Neural progenitor cell (in vitro differentiated cells): ENCODE data around the gene TCFL5. TPM values are rescaled to one million over a fixed set of nuclear protein-coding genes. Genes with fewer than 3 reads are reported as not detected.

Experiments
- DNase-seq: peaks from one replicate; pipeline ENCODE4 v3.0.0-alpha.2; 2016; ENCODE audit warnings: low spot score
- H2AFZ ChIP-seq: fragments of 200-600 bp; sonication (generic); replicated peaks from 2 replicates; pipeline ENCODE4 v1.6.1; 2016; ENCODE audit warnings: antibody characterized with exemption
- H3F3A ChIP-seq: fragments of 200-600 bp; sonication (generic); 2 replicates; pipeline ENCODE4 v1.6.1; 2016; ENCODE audit warnings: antibody characterized with exemption, low read depth
- H3K27ac ChIP-seq: fragments of 200-600 bp; sonication (generic); 2 replicates; pipeline ENCODE4 v1.5.1; 2016; ENCODE audit warnings: mild to moderate bottlenecking
- H3K27me3 ChIP-seq: fragments of 200-600 bp; sonication (generic); 2 replicates; pipeline ENCODE4 v1.6.1; 2016; ENCODE audit warnings: mild to moderate bottlenecking, moderate library complexity
- H3K36me3 ChIP-seq: fragments of 200-600 bp; sonication (generic); 2 replicates; pipeline ENCODE4 v1.5.1; 2016
- H3K4me1 ChIP-seq: fragments of 200-600 bp; sonication (generic); 2 replicates; pipeline ENCODE4 v1.6.1; 2016; ENCODE audit warnings: mixed run types
- H3K4me2 ChIP-seq: fragments of 200-600 bp; sonication (generic); 2 replicates; pipeline ENCODE4 v1.6.1; 2016
- H3K4me3 ChIP-seq: fragments of 200-600 bp; sonication (generic); 2 replicates; pipeline ENCODE4 v1.5.1; 2016
- H3K79me2 ChIP-seq: fragments of 200-600 bp; sonication (generic); 2 replicates; pipeline ENCODE4 v1.6.1; 2016; ENCODE audit warnings: low read depth
- H3K9ac ChIP-seq: fragments of 200-600 bp; sonication (generic); 2 replicates; pipeline ENCODE4 v1.6.1; 2016
- H3K9me3 ChIP-seq: fragments of 200-600 bp; sonication (generic); 2 replicates; pipeline ENCODE4 v1.5.1; 2016; ENCODE audit warnings: low read depth
- H4K20me1 ChIP-seq: fragments of 200-600 bp; sonication (generic); 2 replicates; pipeline ENCODE4 v1.6.1; 2016; ENCODE audit warnings: low read depth
- H3K27ac Mint-ChIP-seq: 3 replicates; pipeline ENCODE4 v1.8.0; 2021; ENCODE audit warnings: mixed read lengths
- H3K27me3 Mint-ChIP-seq: 2 replicates; pipeline ENCODE4 v1.8.0; 2022; ENCODE audit warnings: low read depth, mild to moderate bottlenecking, inconsistent platforms, moderate library complexity, mixed read lengths; ENCODE audit not compliant: insufficient read depth
- H3K36me3 Mint-ChIP-seq: 3 replicates; pipeline ENCODE4 v1.8.0; 2021; ENCODE audit warnings: mixed read lengths
- H3K4me1 Mint-ChIP-seq: 3 replicates; pipeline ENCODE4 v1.8.0; 2021; ENCODE audit warnings: mixed read lengths
- H3K4me3 Mint-ChIP-seq: 3 replicates; pipeline ENCODE4 v1.8.0; 2021; ENCODE audit warnings: mild to moderate bottlenecking, moderate library complexity, mixed read lengths
- H3K9me3 Mint-ChIP-seq: 3 replicates; pipeline ENCODE4 v1.8.0; 2020; ENCODE audit warnings: mixed read lengths
- EZH2 ChIP-seq: fragments of 200-600 bp; sonication (generic); IDR thresholded peaks from 2 replicates; pipeline ENCODE4 v1.6.1; 2017; ENCODE audit warnings: antibody characterized with exemption, mild to moderate bottlenecking, moderate library complexity
- EZH2phosphoT487 ChIP-seq: fragments of 200-600 bp; sonication (generic); IDR thresholded peaks from 2 replicates; pipeline ENCODE4 v1.6.1; 2017; ENCODE audit warnings: antibody characterized with exemption
- small RNA-seq: library from RNA; depleted of rRNA; stranded (forward); fragments of <200 nt; gene quantifications from one replicate; pipeline ENCODE3, GENCODE V24; 2015
- total RNA-seq: library from RNA; depleted of rRNA; stranded (reverse); fragments of >200 nt; gene quantifications from 2 replicates; pipeline ENCODE4 v1.2.3, GENCODE V29; 2015; ENCODE audit warnings: low replicate concordance
- TF ChIP-seq, protein P1 (sequence below): fragments of 200-600 bp; sonication (generic); IDR thresholded peaks from 2 replicates; pipeline ENCODE4 v1.5.1; 2017; ENCODE audit warnings: antibody characterized with exemption, mild to moderate bottlenecking

Gene TCFL5
- total RNA-seq, 1 donor from 2014 or later = 36.3 TPM

DNA sequence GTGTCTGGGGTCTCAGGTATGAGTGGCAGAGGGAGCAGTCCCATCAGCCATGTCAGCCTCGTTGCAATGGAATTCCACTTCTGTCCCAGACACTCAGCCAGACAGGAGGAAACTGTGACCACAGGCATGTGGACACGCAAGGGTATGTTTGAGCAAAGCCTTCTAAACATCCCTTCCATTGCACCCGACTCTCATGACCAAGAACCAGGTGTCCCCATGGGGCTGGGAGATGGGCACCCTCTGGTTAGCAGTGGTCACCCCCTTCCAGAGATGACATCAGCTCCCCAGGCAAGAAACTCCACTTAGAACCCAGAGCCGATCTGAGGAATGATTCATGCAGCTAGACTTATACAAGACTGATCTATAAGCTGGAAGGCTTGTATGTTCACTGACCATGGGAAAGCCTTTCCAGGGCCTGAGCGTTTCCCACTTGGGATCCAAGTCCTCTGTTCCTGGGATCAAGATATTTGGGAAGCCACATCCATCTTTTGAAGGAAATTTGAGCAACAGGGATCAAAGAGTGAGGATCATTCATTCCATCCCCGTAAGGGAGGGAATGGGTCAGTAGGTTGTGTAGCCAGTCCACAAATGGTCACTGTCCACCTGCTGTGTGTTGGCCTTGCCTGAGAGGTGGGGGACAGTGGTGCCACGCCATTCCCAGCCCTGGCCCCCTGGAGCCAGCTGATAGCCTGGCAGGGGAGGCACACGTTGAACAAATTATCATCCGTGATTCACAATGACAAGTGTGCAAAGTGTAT lies 69.3 kb downstream of the TCFL5 start:
- Histone ChIP-seq H3K4me1 (peaks cover 14% of the 10 kb centered on the region), H3F3A (peaks cover 20% of the 10 kb centered on the region), H3K4me2 (no peak overlapping the region), H4K20me1 (peaks cover 11% of the 10 kb centered on the region), H3K79me2 (no peaks in the 10 kb centered on the region), H3K9me3 (no peaks in the 10 kb centered on the region), H3K9ac (no peak overlapping the region), H3K27ac (no peak overlapping the region), H3K36me3 (no peaks in the 10 kb centered on the region), H2AFZ (no peak overlapping the region), H3K27me3 (peaks cover 41% of the 10 kb centered on the region), H3K4me3 (no peak overlapping the region)
- no peak for DNase-seq
- TF ChIP-seq, protein P1, sequence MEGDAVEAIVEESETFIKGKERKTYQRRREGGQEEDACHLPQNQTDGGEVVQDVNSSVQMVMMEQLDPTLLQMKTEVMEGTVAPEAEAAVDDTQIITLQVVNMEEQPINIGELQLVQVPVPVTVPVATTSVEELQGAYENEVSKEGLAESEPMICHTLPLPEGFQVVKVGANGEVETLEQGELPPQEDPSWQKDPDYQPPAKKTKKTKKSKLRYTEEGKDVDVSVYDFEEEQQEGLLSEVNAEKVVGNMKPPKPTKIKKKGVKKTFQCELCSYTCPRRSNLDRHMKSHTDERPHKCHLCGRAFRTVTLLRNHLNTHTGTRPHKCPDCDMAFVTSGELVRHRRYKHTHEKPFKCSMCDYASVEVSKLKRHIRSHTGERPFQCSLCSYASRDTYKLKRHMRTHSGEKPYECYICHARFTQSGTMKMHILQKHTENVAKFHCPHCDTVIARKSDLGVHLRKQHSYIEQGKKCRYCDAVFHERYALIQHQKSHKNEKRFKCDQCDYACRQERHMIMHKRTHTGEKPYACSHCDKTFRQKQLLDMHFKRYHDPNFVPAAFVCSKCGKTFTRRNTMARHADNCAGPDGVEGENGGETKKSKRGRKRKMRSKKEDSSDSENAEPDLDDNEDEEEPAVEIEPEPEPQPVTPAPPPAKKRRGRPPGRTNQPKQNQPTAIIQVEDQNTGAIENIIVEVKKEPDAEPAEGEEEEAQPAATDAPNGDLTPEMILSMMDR = no peak
- TF ChIP-seq EZH2phosphoT487 (no peak), EZH2 (no peak)
- Mint-ChIP-seq H3K4me3 (peak overlapping the region; percentile 64), H3K4me1 (peaks cover 19% of the 10 kb centered on the region), H3K36me3 (no peaks in the 10 kb centered on the region), H3K27me3 (peaks cover 18% of the 10 kb centered on the region), H3K9me3 (no peaks in the 10 kb centered on the region), H3K27ac (no peak overlapping the region)

DNA sequence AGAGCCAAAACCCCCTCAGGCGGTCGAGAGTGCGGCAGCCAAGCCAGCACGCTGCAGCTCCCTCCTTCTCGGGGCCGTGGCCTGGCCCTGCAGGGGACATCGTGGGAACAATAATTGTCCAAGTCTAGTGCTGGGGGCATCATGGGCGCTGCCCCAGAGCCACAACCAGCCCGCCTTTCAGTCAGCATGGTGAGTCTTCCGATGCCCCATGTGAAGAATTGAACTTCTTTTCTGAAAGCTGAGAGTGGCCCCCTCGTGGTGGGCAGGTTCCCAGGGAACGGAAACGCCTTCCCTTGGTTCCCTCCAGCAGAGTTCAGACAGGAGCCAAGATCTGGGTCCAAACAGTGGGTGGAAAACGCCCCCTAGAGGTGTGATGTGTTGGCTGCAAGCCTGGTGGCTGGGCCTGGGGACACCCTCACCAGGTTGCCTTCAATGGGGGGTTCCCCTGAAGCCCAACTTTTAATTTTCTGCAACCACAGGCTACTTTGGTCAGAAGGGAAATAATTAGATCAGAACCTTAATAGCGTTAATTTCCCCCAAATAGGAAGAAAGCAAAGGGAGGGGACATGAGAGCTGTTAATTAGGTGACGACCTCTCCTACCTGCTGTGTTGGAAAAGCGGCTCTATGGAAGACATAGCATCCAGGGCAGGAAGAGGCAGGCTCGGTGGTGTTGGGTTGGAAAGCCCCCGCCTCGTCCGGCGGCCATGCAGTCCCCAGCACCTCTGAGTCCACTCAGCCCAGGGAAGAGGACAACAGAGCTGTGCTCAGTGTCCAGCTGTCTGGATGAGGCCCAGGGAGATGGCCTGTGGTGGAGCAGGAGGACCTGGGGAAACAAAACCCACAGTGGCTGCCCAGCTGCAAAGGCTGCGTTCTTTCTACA lies 70.1 kb downstream of the TCFL5 start:
- Histone ChIP-seq H3K79me2 (no peaks in the 10 kb centered on the region), H3K4me3 (no peak overlapping the region), H3F3A (peaks cover 16% of the 10 kb centered on the region), H3K4me1 (peaks cover 14% of the 10 kb centered on the region), H3K36me3 (no peaks in the 10 kb centered on the region), H3K9ac (no peak overlapping the region), H3K27ac (no peak overlapping the region), H2AFZ (no peak overlapping the region), H3K4me2 (peak overlapping the region; percentile 35), H4K20me1 (peaks cover 7% of the 10 kb centered on the region), H3K27me3 (peaks cover 41% of the 10 kb centered on the region), H3K9me3 (no peaks in the 10 kb centered on the region)
- peak overlapping the region; percentile 63 for H3K27ac Mint-ChIP-seq
- H3K36me3 Mint-ChIP-seq = no peaks in the 10 kb centered on the region
- TF ChIP-seq, protein P1 = peak; percentile 99
- TF ChIP-seq EZH2 = no peak
- H3K4me1 Mint-ChIP-seq = peaks cover 23% of the 10 kb centered on the region
- H3K4me3 Mint-ChIP-seq = no peak overlapping the region
- DNase-seq = peak; percentile 95
- no peaks in the 10 kb centered on the region for H3K9me3 Mint-ChIP-seq
- H3K27me3 Mint-ChIP-seq = peaks cover 19% of the 10 kb centered on the region

Small RNAs within 50 kb of the gene (small RNA-seq; reads per million reads assigned to genes)
- not detected for gene DPH3P1

Other genes starting within 250 kb of the TCFL5 start
- gene SLCO4A1, start 219.3 kb downstream of the TCFL5 start, total RNA-seq = 0.88 and 3.1 TPM in 2 replicates
- 0.12 and 0.26 TPM in 2 replicates for gene NTSR1, start 153.0 kb downstream of the TCFL5 start, total RNA-seq
- 14.0 and 18.1 TPM in 2 replicates for gene MRGBP, start 65.3 kb downstream of the TCFL5 start, total RNA-seq
- 7.0 and 23.9 TPM in 2 replicates for gene OGFR, start 57.0 kb downstream of the TCFL5 start, total RNA-seq
- 10.5 and 34.8 TPM in 2 replicates for gene COL9A3, start 44.8 kb downstream of the TCFL5 start, total RNA-seq
- gene DIDO1, start 64.7 kb upstream of the TCFL5 start, total RNA-seq = 64.5 and 68.5 TPM in 2 replicates
- gene GID8, start 76.3 kb upstream of the TCFL5 start, total RNA-seq = 48.7 and 50.0 TPM in 2 replicates
- 0.17 and 0.74 TPM in 2 replicates for gene SLC17A9, start 90.9 kb upstream of the TCFL5 start, total RNA-seq
- gene BHLHE23, start 145.1 kb upstream of the TCFL5 start, total RNA-seq = 0.22 TPM in 1 of 2 replicates, not detected in the other